Stimulated activated CD4-positive, alpha-beta T cell treated with anti-CD3 and anti-CD28 coated beads, Interleukin-15, amount 100 ng/mL, for 48 hours (primary cell): ENCODE data around the gene A4GALT.
"Not testable (repeated sequence)": the region's sequence is repeated elsewhere in the genome, so short reads cannot be mapped to it uniquely, and the experiment has no call there.

Experiments used
- DNase-seq, 2 donors: peaks; one replicate each; pipeline ENCODE4 v3.0.0-alpha.2; 2020; ENCODE audit warnings: low read depth in 2 of 2

A4GALT gene

GRCh38 chr22:42683578-42684283, 36.9 kb downstream of the A4GALT start:
- DNase-seq: no peak

GRCh38 chr22:42682113-42682851, 38.4 kb downstream of the A4GALT start:
- no peak for DNase-seq

GRCh38 chr22:42680648-42681047, 40.0 kb downstream of the A4GALT start:
- no peak for DNase-seq

- no peak for DNase-seq
Observed at GRCh38 chr22:42679691-42680090, 41.0 kb downstream of the A4GALT start.

- no peak for DNase-seq
Observed at GRCh38 chr22:42678894-42679293, 41.8 kb downstream of the A4GALT start.

GRCh38 chr22:42677936-42678335, 42.7 kb downstream of the A4GALT start:
- not testable (repeated sequence) for DNase-seq

GRCh38 chr22:42676059-42676607, 44.5 kb downstream of the A4GALT start:
- DNase-seq: no peak

- DNase-seq: no peak
Observed at GRCh38 chr22:42673898-42674401, 46.7 kb downstream of the A4GALT start.

GRCh38 chr22:42673071-42673470, 47.6 kb downstream of the A4GALT start:
- not testable (repeated sequence) for DNase-seq

GRCh38 chr22:42670921-42671709, 49.6 kb downstream of the A4GALT start:
- DNase-seq: no peak

GRCh38 chr22:42670046-42670445, 50.6 kb downstream of the A4GALT start:
- DNase-seq: no peak

GRCh38 chr22:42666393-42666792, 54.3 kb downstream of the A4GALT start:
- DNase-seq: not testable (repeated sequence)

- DNase-seq: no peak
Observed at GRCh38 chr22:42664976-42665831, 55.5 kb downstream of the A4GALT start.

GRCh38 chr22:42661985-42662831, 58.5 kb downstream of the A4GALT start:
- peak; percentile 55 to 74 for DNase-seq

- no peak for DNase-seq
Observed at GRCh38 chr22:42656578-42656977, 64.1 kb downstream of the A4GALT start.

GRCh38 chr22:42655693-42656092, 65.0 kb downstream of the A4GALT start:
- no peak for DNase-seq

- DNase-seq: no peak
Observed at GRCh38 chr22:42654436-42655073, 66.1 kb downstream of the A4GALT start.

GRCh38 chr22:42653999-42654398, 66.7 kb downstream of the A4GALT start:
- no peak for DNase-seq

- no peak for DNase-seq
Observed at GRCh38 chr22:42651134-42651533, 69.5 kb downstream of the A4GALT start.
